HEK293 (cell line): ENCODE results near the gene APOBEC3A.

ENCODE experiments used
- CTCF ChIA-PET: fragments of 350-600 bp; formaldehyde crosslinking; extraction: SDS; loops from one replicate; lab custom pipeline; 2021; ENCODE audit warnings: antibody characterized with exemption; lab: Yijun Ruan, JAX
- POLR2A ChIA-PET: fragments of 300-600 bp; formaldehyde crosslinking; extraction: SDS; loops from one replicate; lab custom pipeline; 2020; ENCODE audit warnings: antibody characterized with exemption, inconsistent platforms; lab: Yijun Ruan, JAX
- H3K27ac ChIP-seq: fragments of 200-500 bp; sonication (Bioruptor generic); 2 replicates; pipeline ENCODE4 v1.5.1; 2014; ENCODE audit warnings: low read depth, low read length, control low read depth, inconsistent platforms; ENCODE audit errors: extremely low read depth
- H3K36me3 ChIP-seq, 2 experiments: fragments of 200-500 bp in 1 of 2; sonication (Bioruptor generic) in 1 of 2; 1 replicate in 1 of 2; 2 replicates in 1 of 2; pipeline ENCODE4 v1.5.1; 2014 to 2017; ENCODE audit warnings: inconsistent platforms in 2 of 2, low read length in 2 of 2; ENCODE audit not compliant: control insufficient read depth in 2 of 2, insufficient read depth in 1 of 2
- H3K4me1 ChIP-seq: fragments of 200-500 bp; sonication (Bioruptor generic); 2 replicates; pipeline ENCODE4 v1.5.1; 2014; ENCODE audit warnings: mild to moderate bottlenecking, low read length, inconsistent platforms; ENCODE audit not compliant: control insufficient read depth, insufficient read depth
- H3K4me3 ChIP-seq: 2 replicates; pipeline ENCODE4 v1.5.1; 2011; ENCODE audit warnings: low read depth, mild to moderate bottlenecking, control low read depth, low read length, moderate library complexity
- H3K9me3 ChIP-seq: fragments of 200-500 bp; sonication (Bioruptor generic); 2 replicates; pipeline ENCODE4 v1.5.1; 2014; ENCODE audit warnings: low read depth, low read length, inconsistent platforms; ENCODE audit not compliant: control insufficient read depth, insufficient read depth
- EGR2 ChIP-seq: fragments of 450-650 bp; formaldehyde crosslinking; IDR thresholded peaks from 2 replicates; pipeline ENCODE4 v1.5.1; 2016; ENCODE audit warnings: low read depth, missing biosample characterization, missing genetic modification characterization
- GLI2 ChIP-seq: fragments of 450-650 bp; formaldehyde crosslinking; IDR thresholded peaks from 2 replicates; pipeline ENCODE4; 2017; ENCODE audit warnings: missing biosample characterization, missing genetic modification characterization, low read depth, borderline replicate concordance
- HOXA7 ChIP-seq: sonication (generic); formaldehyde crosslinking; IDR thresholded peaks from 2 replicates; pipeline ENCODE4 v1.8.1; 2022; ENCODE audit warnings: missing genetic modification reagents, borderline replicate concordance
- HOXC10 ChIP-seq: sonication (generic); formaldehyde crosslinking; IDR thresholded peaks from 2 replicates; pipeline ENCODE4 v1.8.1; 2023; ENCODE audit warnings: mild to moderate bottlenecking, missing genetic modification reagents
- KLF1 ChIP-seq: fragments of 450-650 bp; formaldehyde crosslinking; IDR thresholded peaks from 2 replicates; pipeline ENCODE4 v1.5.1; 2016; ENCODE audit warnings: missing biosample characterization, missing genetic modification characterization
- KLF9 ChIP-seq: fragments of 450-650 bp; formaldehyde crosslinking; IDR thresholded peaks from 2 replicates; pipeline ENCODE4 v1.5.1; 2016; ENCODE audit warnings: missing biosample characterization, missing genetic modification characterization, low read depth
- PRDM10 ChIP-seq: fragments of 450-650 bp; formaldehyde crosslinking; IDR thresholded peaks from 2 replicates; pipeline ENCODE4 v1.5.1; 2016; ENCODE audit warnings: missing biosample characterization, missing genetic modification characterization
- ZBTB20 ChIP-seq: fragments of 450-650 bp; formaldehyde crosslinking; IDR thresholded peaks from 2 replicates; pipeline ENCODE4 v1.5.1; 2016; ENCODE audit warnings: missing biosample characterization, missing genetic modification characterization
- ZFHX2 ChIP-seq: fragments of 450-650 bp; formaldehyde crosslinking; conservative IDR thresholded peaks from 2 replicates; pipeline ENCODE4 v1.5.1; 2016; ENCODE audit warnings: missing biosample characterization, missing genetic modification characterization
- ZNF169 ChIP-seq: fragments of 450-650 bp; formaldehyde crosslinking; IDR thresholded peaks from 2 replicates; pipeline ENCODE4 v1.5.1; 2016; ENCODE audit warnings: missing biosample characterization, missing genetic modification characterization
- ZNF175 ChIP-seq: fragments of 450-650 bp; formaldehyde crosslinking; IDR thresholded peaks from 2 replicates; pipeline ENCODE4 v1.5.1; 2016; ENCODE audit warnings: missing biosample characterization, missing genetic modification characterization
- ZNF184 ChIP-seq: fragments of 450-650 bp; IDR thresholded peaks from 2 replicates; pipeline ENCODE4 v1.5.1; 2018; ENCODE audit warnings: missing biosample characterization, mild to moderate bottlenecking, missing genetic modification characterization
- ZNF19 ChIP-seq: fragments of 450-650 bp; formaldehyde crosslinking; IDR thresholded peaks from 2 replicates; pipeline ENCODE4; 2016; ENCODE audit warnings: missing biosample characterization, missing genetic modification characterization, low read depth
- ZNF302 ChIP-seq: fragments of 450-650 bp; formaldehyde crosslinking; IDR thresholded peaks from 2 replicates; pipeline ENCODE4 v1.5.1; 2016; ENCODE audit warnings: missing biosample characterization, missing genetic modification characterization, low read depth
- ZNF335 ChIP-seq: fragments of 450-650 bp; formaldehyde crosslinking; conservative IDR thresholded peaks from 2 replicates; pipeline ENCODE4 v1.5.1; 2016; ENCODE audit warnings: missing biosample characterization, missing genetic modification characterization
- ZNF350 ChIP-seq: fragments of 450-650 bp; formaldehyde crosslinking; IDR thresholded peaks from 2 replicates; pipeline ENCODE4 v1.5.0; 2017; ENCODE audit warnings: missing biosample characterization, mild to moderate bottlenecking, missing genetic modification characterization
- ZNF610 ChIP-seq: fragments of 450-650 bp; formaldehyde crosslinking; IDR thresholded peaks from 2 replicates; pipeline ENCODE4 v1.5.1; 2016; ENCODE audit warnings: missing biosample characterization, missing genetic modification characterization, borderline replicate concordance
- ZNF768 ChIP-seq: fragments of 450-650 bp; formaldehyde crosslinking; IDR thresholded peaks from 2 replicates; pipeline ENCODE4 v1.5.1; 2018; ENCODE audit warnings: missing biosample characterization, mild to moderate bottlenecking, missing genetic modification characterization
- ZNF830 ChIP-seq: fragments of 450-650 bp; IDR thresholded peaks from 2 replicates; pipeline ENCODE4 v1.5.0; 2018; ENCODE audit warnings: missing biosample characterization, missing genetic modification characterization, low read depth, mild to moderate bottlenecking, moderate library complexity
- ZNF843 ChIP-seq: fragments of 450-650 bp; formaldehyde crosslinking; IDR thresholded peaks from 2 replicates; pipeline ENCODE4 v1.5.1; 2016; ENCODE audit warnings: missing biosample characterization, missing genetic modification characterization
- ZSCAN4 ChIP-seq: fragments of 450-650 bp; formaldehyde crosslinking; IDR thresholded peaks from 2 replicates; pipeline ENCODE4 v1.5.1; 2017; ENCODE audit warnings: missing biosample characterization, missing genetic modification characterization
- TF ChIP-seq, protein P1 (sequence below): fragments of 450-650 bp; formaldehyde crosslinking; IDR thresholded peaks from 2 replicates; pipeline ENCODE4 v1.5.1; 2016; ENCODE audit warnings: missing biosample characterization, missing genetic modification characterization
- TF ChIP-seq, protein P2 (sequence below): fragments of 450-650 bp; formaldehyde crosslinking; IDR thresholded peaks from 2 replicates; pipeline ENCODE4 v1.5.1; 2016; ENCODE audit warnings: missing biosample characterization, missing genetic modification characterization
- TF ChIP-seq, protein P3 (sequence below): fragments of 450-650 bp; formaldehyde crosslinking; IDR thresholded peaks from 2 replicates; pipeline ENCODE4 v1.5.1; 2016; ENCODE audit warnings: missing biosample characterization, missing genetic modification characterization
- TF ChIP-seq, protein P4 (sequence below): fragments of 450-650 bp; formaldehyde crosslinking; IDR thresholded peaks from 2 replicates; pipeline ENCODE4 v1.5.1; 2016; ENCODE audit warnings: missing biosample characterization, missing genetic modification characterization

Gene APOBEC3A

GRCh38 chr22:38937036-38937435 is 20.4 kb upstream of the APOBEC3A start:
- no peak overlapping the region for H3K27ac ChIP-seq
- no peaks in the 10 kb centered on the region for H3K36me3 ChIP-seq
- H3K4me3 ChIP-seq, result no peak overlapping the region
- CTCF ChIA-PET, result interaction anchor here (1.4 kb wide), 1 partner anchor 38 kb away, joined by 3 read pairs; no protein-coding TSS in a partner anchor
- TF ChIP-seq, protein P1, sequence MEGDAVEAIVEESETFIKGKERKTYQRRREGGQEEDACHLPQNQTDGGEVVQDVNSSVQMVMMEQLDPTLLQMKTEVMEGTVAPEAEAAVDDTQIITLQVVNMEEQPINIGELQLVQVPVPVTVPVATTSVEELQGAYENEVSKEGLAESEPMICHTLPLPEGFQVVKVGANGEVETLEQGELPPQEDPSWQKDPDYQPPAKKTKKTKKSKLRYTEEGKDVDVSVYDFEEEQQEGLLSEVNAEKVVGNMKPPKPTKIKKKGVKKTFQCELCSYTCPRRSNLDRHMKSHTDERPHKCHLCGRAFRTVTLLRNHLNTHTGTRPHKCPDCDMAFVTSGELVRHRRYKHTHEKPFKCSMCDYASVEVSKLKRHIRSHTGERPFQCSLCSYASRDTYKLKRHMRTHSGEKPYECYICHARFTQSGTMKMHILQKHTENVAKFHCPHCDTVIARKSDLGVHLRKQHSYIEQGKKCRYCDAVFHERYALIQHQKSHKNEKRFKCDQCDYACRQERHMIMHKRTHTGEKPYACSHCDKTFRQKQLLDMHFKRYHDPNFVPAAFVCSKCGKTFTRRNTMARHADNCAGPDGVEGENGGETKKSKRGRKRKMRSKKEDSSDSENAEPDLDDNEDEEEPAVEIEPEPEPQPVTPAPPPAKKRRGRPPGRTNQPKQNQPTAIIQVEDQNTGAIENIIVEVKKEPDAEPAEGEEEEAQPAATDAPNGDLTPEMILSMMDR (tag by site-specific recombination), result no peak
- TF ChIP-seq ZNF610 (tag by site-specific recombination), result no peak
- TF ChIP-seq ZBTB20 (tag by site-specific recombination), result no peak
- TF ChIP-seq HOXC10 (CRISPR knock-in tag), result no peak
- TF ChIP-seq, protein P2, sequence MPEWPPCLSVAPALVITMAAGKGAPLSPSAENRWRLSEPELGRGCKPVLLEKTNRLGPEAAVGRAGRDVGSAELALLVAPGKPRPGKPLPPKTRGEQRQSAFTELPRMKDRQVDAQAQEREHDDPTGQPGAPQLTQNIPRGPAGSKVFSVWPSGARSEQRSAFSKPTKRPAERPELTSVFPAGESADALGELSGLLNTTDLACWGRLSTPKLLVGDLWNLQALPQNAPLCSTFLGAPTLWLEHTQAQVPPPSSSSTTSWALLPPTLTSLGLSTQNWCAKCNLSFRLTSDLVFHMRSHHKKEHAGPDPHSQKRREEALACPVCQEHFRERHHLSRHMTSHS, result no peak
- no peak for TF ChIP-seq ZNF335 (tag by site-specific recombination)
- TF ChIP-seq KLF1, result no peak
- no peak for TF ChIP-seq ZNF830 (tag by site-specific recombination)
- no peak for TF ChIP-seq ZNF350 (tag by site-specific recombination)
- POLR2A ChIA-PET, result no interaction called here
- no peaks in the 10 kb centered on the region for H3K4me1 ChIP-seq
- H3K9me3 ChIP-seq, result no peaks in the 10 kb centered on the region

DNA sequence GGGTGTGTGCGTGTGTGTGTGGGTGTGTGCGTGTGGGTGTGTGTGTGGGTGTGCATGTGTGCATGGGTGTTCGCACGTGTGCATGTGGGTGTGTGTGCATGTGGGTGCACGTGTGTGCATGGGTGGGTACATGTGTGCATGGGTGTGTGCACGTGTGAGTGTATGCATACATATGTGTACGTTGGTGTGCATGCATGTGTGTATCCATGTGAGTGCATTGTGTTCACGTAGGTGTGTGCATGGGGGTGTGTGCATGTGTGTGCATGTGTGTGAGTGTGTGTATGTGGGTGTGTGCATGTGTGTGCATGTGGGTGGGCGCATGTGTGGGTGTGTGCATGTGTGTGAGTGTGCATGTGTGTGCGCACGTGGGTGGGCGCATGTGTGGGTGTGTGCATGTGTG is 19.9 kb upstream of the APOBEC3A start:
- ChIA-PET CTCF (interaction anchor here (0.7 kb wide), 1 partner anchor 168 kb away, joined by 3 read pairs; no protein-coding TSS in a partner anchor), POLR2A (no interaction called here)
- Histone ChIP-seq H3K4me1 (no peaks in the 10 kb centered on the region), H3K9me3 (no peaks in the 10 kb centered on the region), H3K27ac (no peak overlapping the region), H3K4me3 (no peak overlapping the region), H3K36me3 (no peaks in the 10 kb centered on the region)
- TF ChIP-seq ZSCAN4 (tag by site-specific recombination) (peak; percentile 100), KLF1 (peak; percentile 27; the same call in 1 of the 2 replicates), ZNF175 (no peak), ZNF843 (no peak), PRDM10 (tag by site-specific recombination) (no peak), KLF9 (peak; percentile 66), ZNF768 (no peak), ZNF184 (tag by site-specific recombination) (no peak), ZNF169 (tag by site-specific recombination) (no peak), ZNF302 (tag by site-specific recombination) (0 out of 2 replicates have a peak, but pooled peaks have one; percentile 9), EGR2 (tag by site-specific recombination) (peak; percentile 99), ZFHX2 (tag by site-specific recombination) (peak; percentile 100), ZNF19 (tag by site-specific recombination) (no peak), HOXA7 (CRISPR knock-in tag) (no peak), GLI2 (tag by site-specific recombination) (no peak)
- TF ChIP-seq, protein P3, sequence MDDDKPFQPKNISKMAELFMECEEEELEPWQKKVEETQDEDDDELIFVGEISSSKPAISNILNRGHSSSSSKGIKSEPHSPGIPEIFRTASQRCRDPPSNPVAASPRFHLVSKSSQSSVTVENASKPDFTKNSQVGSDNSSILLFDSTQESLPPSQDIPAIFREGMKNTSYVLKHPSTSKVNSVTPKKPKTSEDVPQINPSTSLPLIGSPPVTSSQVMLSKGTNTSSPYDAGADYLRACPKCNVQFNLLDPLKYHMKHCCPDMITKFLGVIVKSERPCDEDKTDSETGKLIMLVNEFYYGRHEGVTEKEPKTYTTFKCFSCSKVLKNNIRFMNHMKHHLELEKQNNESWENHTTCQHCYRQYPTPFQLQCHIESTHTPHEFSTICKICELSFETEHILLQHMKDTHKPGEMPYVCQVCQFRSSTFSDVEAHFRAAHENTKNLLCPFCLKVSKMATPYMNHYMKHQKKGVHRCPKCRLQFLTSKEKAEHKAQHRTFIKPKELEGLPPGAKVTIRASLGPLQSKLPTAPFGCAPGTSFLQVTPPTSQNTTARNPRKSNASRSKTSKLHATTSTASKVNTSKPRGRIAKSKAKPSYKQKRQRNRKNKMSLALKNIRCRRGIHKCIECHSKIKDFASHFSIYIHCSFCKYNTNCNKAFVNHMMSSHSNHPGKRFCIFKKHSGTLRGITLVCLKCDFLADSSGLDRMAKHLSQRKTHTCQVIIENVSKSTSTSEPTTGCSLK (tag by site-specific recombination), result no peak
- TF ChIP-seq, protein P4, sequence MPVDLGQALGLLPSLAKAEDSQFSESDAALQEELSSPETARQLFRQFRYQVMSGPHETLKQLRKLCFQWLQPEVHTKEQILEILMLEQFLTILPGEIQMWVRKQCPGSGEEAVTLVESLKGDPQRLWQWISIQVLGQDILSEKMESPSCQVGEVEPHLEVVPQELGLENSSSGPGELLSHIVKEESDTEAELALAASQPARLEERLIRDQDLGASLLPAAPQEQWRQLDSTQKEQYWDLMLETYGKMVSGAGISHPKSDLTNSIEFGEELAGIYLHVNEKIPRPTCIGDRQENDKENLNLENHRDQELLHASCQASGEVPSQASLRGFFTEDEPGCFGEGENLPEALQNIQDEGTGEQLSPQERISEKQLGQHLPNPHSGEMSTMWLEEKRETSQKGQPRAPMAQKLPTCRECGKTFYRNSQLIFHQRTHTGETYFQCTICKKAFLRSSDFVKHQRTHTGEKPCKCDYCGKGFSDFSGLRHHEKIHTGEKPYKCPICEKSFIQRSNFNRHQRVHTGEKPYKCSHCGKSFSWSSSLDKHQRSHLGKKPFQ (tag by site-specific recombination), result peak; percentile 81
